GM19463 (cell line): ENCODE data around the gene RASA1.

Source experiments
- ATAC-seq: cut with Tn5 transposase; IDR thresholded peaks from one replicate; pipeline ENCODE4 v1.9.1; 2021; ENCODE audit warnings: mild to moderate bottlenecking, moderate library complexity; ENCODE audit not compliant: unreplicated experiment

RASA1 gene

DNA sequence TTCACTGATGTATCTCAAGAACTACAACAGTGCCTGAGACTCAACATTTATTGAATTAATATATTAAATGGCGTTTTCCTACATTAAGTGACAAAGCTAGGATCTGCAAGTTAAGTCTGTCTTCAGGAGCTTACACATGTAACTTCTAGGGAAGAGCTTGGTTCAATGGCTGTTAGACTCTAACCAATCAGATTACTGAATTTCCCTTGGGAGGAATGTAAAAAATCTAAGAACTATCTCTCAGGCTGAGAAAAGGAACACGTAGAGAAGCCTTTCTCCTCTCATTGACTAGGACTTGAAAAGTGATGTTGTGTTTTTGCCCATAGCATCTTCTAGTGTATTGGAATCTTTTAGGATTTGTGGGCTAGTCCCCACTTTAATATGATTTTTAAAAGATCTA lies 91.4 kb downstream of the RASA1 start:
- ATAC-seq: no peak

DNA sequence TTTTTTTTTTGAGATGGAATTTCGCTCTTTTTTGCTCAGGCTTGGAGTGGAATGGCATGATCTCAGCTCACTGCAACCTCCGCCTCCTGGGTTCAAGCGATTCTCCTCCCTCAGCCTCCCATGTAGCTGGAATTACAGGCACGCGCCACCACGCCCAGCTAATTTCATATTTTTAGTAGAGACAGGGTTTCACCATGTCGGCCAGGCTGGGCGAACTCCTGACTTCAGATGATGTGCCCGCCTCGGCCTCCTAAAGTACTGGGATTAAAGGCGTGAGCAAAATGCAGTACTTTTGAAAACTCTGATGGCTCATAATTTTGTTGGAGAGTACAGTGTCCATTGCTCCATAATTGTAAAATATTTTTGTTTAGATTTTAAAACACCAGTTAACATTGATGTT lies 92.4 kb downstream of the RASA1 start:
- ATAC-seq: no peak

DNA sequence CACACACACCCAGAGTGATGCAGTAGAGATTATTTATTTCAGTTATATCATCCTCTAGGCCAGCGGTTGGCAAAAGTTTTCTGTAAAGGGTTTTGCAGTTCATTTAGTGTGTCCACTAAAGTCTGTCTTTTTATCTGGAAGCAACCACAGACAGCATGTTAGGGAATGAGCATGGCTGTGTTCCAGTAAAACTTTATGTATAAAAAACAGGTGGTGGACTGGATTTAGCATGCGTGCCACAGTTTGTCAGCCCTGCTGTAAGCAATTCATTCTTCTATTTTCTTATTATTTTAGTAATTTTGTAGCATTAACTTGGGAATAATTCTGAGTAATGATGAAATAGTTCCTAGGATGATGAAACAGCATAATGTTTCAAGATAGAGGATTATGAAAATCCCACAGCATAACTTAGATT lies 93.4 kb downstream of the RASA1 start:
- ATAC-seq: no peak

DNA sequence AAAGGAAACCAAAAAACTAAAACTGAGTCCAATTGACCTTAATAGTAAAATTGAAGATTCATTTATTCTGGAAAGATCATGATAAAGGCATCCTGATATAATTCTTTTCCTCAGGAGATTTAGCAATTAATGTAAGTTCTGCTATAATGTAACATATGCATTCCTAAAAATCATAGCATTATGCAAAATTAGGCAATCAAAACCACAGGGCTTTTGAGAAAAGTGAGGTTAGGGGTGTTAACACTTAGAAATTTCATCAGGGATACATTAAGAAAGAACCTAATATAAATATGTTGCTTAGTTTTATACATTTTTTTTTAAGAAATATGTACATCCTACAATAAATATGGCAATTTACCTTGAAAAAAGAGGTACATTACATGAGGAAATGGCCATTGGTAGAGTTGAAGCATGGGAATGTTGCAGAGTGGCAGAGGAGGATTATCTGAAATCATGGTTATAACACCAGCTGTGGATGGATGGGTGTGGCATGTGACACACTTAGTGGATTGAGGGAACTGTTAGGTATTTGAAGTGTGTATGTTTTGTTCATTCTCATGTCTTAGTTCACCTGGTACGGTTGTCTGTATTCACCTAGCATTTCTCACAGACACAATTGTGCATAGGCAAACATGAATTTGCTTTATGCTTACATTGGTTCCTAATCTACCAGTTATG lies 94.0 kb downstream of the RASA1 start:
- no peak for ATAC-seq

DNA sequence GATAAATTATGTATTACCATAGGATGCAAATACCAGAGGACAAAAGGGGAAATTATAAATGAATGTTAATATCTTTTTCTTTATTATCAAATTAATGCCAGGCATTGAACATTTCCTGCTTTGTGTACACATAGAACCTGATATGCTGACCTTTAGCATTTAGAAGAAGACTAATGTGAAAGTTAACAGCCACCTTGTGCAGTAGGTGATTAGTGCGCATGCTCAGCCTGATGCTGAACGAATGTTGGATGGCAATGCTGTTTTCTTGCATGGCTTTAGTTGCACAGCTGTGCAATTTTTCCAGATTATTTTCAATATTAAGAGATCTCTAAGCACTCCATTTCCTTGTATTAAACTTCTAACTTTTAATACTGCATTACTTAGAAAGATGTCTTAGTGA lies 99.6 kb downstream of the RASA1 start:
- ATAC-seq: no peak

DNA sequence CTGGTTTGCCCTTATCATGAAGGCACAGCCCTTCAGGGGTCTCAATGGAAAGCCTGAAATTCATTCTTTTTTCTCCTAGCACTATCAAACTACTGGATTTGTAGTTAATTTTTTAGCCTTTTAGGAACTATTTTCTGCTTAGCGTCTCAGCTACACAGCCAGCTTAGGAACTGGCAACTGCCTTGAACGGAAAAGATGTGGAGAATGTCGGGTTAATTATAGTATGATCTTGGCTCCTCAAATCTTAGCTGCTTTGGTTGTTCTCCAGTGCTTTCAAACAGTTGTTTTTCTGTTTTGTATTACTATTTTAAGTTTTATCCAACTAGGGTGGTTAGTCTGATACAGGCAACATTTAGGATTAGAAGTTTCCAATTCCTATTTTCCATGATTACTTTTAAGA lies 100.9 kb downstream of the RASA1 start:
- ATAC-seq: no peak

DNA sequence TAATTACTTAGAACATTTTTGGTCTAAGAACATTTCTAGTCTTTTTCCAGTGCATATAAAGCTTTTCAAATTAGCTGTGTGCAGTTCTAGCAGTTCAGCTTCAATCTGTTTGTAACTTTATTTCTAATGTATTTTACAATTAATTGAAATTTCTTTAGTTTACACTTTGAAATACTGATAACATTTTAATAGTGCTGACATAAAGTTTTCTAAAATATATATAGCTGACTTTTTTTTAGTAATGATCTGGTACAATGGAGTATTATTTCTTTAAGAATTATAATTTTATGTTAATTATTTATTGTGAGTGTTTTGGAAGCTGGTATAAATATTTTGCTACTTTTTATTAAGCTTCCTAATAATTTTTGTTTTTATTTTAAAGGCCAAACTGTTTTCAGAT lies 101.7 kb downstream of the RASA1 start:
- ATAC-seq: no peak

DNA sequence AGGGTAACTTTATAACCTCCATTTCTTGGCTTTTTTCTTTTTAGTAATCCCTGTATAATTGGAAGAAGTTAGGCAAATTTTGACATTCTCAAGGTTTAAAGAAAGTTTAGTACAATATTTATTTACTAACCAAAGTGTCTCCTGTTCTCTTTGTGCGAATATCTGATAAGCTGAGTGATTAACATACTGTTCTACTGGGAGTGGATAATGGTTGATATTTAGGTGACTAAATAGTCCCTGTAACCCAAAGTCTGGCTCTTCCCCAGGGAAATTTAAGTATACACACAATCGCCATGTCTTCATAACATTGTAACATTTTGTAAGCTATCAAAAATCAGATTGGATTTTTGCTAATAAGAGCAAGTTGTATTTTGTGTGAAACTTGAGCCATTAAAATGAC lies 105.0 kb downstream of the RASA1 start:
- no peak for ATAC-seq

DNA sequence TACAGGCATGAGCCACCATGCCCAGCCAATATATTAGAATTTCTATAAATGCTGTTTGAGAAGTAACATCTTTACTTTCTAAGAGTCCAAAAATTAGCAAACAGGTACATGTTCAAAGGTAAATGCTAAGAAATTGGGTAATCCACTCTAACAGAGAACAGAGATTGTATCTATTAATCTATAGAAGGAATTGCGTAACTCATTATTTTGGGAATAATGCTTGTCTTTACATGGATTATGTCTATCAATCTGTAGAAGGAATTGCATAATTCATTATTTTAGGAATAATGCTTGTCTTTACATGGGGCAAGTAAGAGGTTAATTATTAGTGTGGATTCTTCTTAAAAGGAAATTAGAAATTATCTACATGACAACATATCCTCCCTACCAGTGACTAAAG lies 114.5 kb downstream of the RASA1 start:
- ATAC-seq: no peak

DNA sequence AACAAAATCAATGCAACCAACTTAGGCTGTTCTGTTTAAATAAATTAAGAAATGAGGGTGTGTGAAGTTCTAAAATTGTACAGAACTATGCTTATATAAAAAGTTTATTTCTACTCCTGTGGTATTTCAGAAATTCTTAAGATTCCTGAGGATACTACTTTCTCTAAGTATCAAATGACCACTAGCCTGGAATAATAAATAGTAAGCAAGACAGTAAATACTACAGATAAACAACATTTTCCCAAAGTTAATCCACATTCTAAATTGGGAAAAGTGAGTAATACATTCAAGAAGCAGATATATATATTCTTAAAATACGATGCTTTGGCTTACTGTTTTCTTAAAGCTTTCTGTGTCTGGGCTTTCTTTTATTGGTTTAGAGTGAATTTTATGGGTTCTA lies 115.5 kb downstream of the RASA1 start:
- ATAC-seq: no peak

DNA sequence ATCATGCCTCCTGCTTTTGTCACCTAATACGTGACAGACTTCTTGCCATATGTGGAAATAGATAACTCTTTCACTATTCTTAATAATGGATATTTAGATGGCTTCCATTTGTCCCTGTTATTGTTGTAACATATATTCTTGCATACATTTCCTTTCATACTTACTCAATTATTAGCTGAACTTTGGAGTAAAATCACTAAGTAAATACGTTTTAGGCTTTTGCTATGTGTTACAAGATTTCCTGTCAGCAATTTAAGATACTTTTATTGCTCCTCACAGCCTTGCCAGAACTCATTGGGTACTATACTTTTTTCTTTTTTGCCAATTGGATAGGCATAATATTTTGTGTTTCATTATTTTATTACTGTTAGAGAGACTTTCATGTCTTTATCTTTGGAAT lies 118.1 kb downstream of the RASA1 start:
- ATAC-seq: no peak

DNA sequence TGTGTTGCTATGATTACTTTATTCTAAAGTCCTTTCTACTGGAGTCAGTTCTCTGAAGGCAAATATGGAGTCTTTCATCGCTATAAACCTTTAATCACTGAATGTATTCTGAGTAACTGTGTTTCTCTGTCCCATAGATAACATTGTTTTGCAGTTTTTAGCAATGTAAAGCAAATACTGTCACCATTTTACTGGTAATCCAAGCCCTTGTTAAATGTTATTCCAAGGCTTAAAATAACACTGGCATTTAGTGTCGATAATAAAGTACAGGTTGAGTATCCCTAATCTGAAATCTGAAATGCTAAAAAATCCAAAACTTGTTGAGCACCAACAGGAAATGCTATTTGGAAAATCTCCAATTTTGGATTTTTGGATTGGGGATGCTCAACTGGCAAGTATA lies 120.4 kb downstream of the RASA1 start:
- no peak for ATAC-seq

DNA sequence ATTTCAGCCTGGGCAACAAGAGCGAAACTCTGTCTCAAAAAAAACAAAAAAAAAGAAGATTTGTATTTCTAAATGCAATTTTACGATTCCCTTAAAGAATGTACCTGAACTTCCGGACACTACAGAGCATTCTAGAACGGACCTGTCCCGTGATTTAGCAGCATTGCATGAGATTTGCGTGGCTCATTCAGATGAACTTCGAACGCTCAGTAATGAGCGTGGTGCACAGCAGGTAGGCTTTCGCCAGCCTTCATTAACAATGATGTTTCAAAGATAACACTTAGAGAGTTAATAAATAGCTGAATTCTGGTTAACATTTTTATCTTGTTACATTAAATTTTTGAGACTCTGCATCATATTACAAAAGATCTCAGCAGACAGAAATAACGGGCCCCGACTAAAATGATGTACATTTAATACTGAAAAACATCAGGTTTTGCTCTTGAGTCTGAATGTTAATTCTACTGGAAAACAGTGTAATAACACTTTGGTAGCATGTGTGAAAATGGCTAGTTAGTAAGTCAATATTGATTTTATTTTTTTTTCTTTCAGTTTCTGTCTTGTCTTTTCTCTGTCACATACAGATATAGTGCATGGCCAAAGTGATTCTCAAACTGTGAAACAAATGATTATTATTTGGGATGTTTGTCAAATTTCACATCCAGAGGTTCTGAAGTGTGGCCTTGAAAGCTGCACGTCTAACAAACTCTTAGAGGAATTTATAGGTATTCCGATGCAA lies 121.8 kb downstream of the RASA1 start:
- no peak for ATAC-seq

DNA sequence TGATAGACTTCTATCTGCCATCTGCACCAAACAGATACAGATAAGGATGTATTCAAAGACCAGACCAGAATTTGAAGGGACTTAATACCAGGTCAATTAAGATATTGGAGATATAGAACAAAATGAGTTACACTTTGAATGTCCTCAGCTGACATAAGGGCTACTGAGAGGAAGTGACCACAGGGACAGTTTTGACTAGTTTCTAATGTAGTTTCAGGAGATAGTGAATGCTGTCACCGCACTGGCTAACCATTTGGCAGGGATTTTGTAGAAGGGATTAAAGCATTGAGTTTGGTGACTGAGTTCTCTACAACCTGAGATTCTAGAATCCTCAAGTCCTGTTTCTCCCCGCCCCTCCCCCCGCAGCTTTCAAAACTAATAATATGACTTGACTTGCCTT lies 122.4 kb downstream of the RASA1 start:
- no peak for ATAC-seq

DNA sequence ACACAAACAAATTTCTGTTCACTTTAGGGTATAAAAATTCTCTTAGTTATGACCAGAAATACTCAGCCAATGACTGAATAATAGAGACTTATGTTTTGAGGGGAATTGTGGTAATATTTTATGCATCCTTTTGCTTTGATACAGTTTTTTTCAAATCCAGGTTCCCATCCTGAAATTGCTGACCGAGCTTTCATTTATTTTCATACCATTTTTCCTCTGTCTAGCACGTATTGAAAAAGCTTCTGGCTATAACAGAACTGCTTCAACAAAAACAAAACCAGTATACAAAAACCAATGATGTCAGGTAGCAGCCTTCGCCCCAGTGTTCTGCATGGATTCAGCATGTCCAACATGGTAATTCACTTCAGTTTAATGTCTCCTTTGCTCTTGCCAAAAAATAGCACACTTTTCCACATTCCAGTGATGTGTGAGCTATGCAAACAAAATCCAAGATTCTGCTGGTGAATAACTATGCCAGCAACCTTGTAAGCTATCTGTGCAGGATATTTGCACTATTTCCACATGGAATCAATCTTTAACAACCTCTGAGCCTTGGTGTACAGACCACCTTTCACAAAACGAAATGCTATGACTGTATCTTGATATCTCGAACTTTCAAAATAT lies 123.0 kb downstream of the RASA1 start:
- no peak for ATAC-seq

DNA sequence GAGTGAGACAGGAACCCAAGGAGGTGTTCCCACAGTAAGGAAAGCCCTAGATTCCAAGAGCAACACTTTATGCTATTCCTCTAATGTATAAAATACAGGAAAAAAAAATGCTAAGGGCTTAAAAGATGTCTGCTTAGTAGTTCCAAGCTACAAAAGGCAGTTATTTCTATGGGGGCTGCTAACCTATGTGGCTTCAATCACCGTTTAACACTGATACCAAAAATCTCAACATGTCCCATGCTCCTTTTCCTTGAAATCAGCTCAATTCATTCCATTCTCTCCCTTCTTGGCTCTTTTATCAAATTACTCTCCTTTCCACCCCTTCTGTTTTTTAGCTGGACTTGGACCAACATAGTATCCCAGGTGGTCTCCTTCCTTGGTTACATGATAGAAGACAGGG lies 124.5 kb downstream of the RASA1 start:
- no peak for ATAC-seq

DNA sequence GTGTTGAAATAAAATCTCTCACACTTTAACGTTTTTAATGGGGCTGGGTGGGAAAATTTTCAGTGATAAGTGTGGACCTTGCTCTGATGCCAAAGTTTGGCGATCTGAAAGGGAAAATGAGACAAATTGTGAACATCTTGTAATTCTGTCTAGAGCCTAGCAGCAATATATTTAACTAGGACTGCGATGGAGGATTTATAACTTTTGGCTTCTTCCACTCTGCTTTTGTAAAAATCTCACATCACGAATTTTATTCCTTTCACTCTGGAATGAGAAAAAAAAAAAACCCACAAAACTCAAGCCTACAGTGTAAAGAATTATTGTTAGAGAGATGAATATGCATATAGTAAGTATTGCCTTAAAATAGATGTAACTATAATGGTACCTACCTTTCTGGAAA lies 125.1 kb downstream of the RASA1 start:
- no peak for ATAC-seq

DNA sequence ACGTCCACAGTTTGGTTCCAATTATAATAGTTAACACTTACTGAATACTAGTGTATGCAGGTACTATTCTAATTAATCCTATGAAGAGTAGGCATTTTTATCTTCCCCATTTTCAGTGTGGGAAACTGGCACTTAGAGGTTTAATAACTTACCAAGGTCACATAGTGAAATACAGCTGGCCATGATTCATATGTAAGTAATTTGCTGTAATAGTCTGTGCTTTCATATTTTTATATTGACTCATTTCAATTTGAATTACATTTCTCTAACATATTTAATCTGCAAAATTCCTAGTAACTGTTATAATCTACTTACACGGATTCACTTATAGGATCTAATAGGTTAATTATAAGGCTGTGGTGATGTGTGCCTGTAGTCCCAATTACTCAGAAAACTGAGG lies 125.6 kb downstream of the RASA1 start:
- ATAC-seq: no peak

DNA sequence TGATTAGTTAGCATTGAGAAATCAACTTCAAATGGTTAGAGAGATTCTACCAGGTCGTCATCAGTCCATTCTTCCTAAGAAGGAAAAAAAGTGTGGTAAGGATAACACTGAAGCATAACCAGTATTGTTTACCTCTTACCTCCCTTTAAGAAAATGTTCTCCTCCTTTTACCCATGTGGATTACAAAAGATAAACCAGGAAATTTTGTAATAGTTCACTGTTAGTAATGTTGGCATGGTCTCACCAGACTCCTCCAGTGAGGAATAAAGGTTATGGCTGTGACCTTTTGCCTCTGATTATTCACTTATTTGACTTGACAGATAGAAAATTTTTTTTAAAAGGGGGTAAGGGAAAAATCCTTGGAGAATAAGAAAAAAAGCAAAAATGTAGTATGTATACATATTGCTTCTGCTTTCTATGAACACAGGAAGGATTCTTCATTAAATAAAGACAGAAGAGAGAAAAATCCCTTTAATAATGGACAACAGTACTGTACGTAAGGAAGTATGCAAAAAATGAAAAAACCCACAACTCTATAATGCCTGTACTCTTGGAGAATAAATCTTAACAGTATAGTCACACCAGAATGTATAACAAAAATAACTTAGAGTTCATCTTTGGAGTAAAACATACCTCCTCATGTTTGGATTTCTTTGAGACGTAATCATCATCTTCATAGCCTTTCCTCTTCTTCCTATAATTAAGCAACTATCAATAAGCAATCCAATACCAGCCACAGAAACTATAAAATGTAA lies 126.9 kb downstream of the RASA1 start:
- no peak for ATAC-seq

DNA sequence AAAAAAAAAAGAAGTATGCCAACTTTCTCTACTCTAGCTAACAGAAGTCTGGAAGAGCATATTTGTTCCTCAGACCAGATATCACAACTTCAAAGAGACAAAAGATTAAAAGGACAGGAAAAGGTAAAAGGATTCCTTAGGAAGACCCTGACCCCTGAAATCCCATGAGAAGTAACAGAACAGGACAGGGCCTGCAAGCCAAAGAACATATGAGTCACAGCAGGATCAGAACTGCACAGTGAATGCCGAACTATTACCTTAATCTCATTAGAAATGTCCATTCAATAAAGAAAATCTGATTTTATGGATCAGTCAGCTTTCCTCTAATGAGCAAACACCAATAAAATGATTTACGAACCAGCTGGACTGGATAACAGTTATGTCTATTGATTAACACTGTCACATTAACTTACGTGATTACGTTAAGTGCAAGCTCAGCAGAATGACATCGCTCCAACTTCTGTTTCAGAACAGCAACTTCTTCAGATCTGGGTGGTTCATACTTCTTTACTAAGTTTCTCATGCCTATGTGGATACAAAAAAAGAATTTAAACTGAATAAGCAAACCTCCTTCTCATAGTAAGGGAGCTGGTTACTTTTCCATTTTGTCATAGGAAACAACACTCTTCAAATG lies 131.4 kb downstream of the RASA1 start:
- ATAC-seq: no peak

DNA sequence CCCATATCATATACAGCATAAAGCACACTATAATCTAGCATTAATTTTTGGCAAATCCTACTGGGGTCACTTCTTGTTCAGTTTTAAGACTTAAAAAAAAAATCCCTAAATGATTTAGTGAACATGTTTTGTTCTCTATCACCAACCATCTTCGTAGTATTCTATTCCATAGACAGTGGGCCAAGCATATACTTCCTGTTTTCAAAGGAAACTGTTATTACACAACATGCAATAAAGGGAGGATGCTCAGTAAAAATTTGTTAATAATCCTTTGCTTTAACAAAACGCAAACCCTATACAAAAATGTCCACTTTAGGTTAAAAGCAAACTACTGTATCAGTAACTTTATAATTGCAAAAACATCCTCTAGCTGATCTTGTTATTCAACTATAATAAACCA lies 132.0 kb downstream of the RASA1 start:
- ATAC-seq: no peak
